Measurements from ENCODE around the gene KCNH8. TPM values are rescaled to one million over a fixed set of nuclear protein-coding genes. Genes with fewer than 3 reads are reported as not detected.

The KCNH8 gene
- total and polyA plus RNA-seq, 4 donors: 0.02 to 0.08 (median 0.05) TPM; not detected in 1

Small RNA genes within 50 kb of the gene (small RNA-seq; reads per million reads assigned to genes)
- not detected for gene MIR4791
